IMR-90 (cell line): ENCODE results near the gene OSMR. TPM values are rescaled to one million over a fixed set of nuclear protein-coding genes. Genes with fewer than 3 reads are reported as not detected.

Experiments used
- ATAC-seq: fragments of 200-7000 bp; cut with Tn5 transposase; 2 replicates; pipeline ENCODE4 v1.9.1; 2020; ENCODE audit warnings: low read depth, mild to moderate bottlenecking, moderate library complexity
- BruUV-seq: library from RNA; stranded (reverse); fragments of 400-500 nt; replicated peaks from 2 replicates; lab custom pipeline; 2021; lab: Mats Ljungman, UMichigan
- CTCF ChIA-PET: fragments of 300-600 bp; formaldehyde crosslinking; extraction: SDS; loops from one replicate; lab custom pipeline; 2021; ENCODE audit warnings: antibody characterized with exemption; lab: Yijun Ruan, JAX
- POLR2A ChIA-PET: fragments of 300-600 bp; sonication (Branson Sonifier 250); formaldehyde crosslinking; loops from one replicate; lab custom pipeline; 2022; ENCODE audit warnings: antibody characterized with exemption; ENCODE audit not compliant: unreplicated experiment; lab: Charles Lee
- DNase-seq: peaks from one replicate; pipeline ENCODE4 v3.0.0; 2013
- H2AFZ ChIP-seq: replicated peaks from 2 replicates; pipeline ENCODE3; 2013; ENCODE audit warnings: low read length, mild to moderate bottlenecking; ENCODE audit not compliant: poor library complexity
- H2AK5ac ChIP-seq: 2 replicates; pipeline ENCODE4 v1.6.1; 2013; ENCODE audit warnings: low read depth, low read length, inconsistent platforms
- H2AK9ac ChIP-seq: replicated peaks from 2 replicates; pipeline ENCODE3; 2013; ENCODE audit warnings: mild to moderate bottlenecking, low read depth, low read length, moderate library complexity; ENCODE audit not compliant: poor library complexity
- H2BK120ac ChIP-seq: 2 replicates; pipeline ENCODE4 v1.6.1; 2013; ENCODE audit warnings: low read depth, low read length, inconsistent platforms
- H2BK15ac ChIP-seq: 3 replicates; pipeline ENCODE4 v1.6.1; 2013; ENCODE audit warnings: low read depth, low read length, inconsistent platforms
- H2BK20ac ChIP-seq: 2 replicates; pipeline ENCODE4 v1.6.1; 2013; ENCODE audit warnings: low read depth, mild to moderate bottlenecking, inconsistent platforms, low read length, moderate library complexity
- H2BK5ac ChIP-seq: 2 replicates; pipeline ENCODE4 v1.6.1; 2013; ENCODE audit warnings: mild to moderate bottlenecking, low read depth, low read length, inconsistent platforms; ENCODE audit not compliant: poor library complexity, severe bottlenecking
- H3K14ac ChIP-seq: replicated peaks from 2 replicates; pipeline ENCODE4 v1.6.1; 2013; ENCODE audit warnings: low read depth, low read length, inconsistent platforms
- H3K18ac ChIP-seq: 2 replicates; pipeline ENCODE4 v1.6.1; 2013; ENCODE audit warnings: low read depth, low read length, control low read depth
- H3K23ac ChIP-seq: 2 replicates; pipeline ENCODE4 v1.6.1; 2013; ENCODE audit warnings: low read depth, low read length, inconsistent platforms
- H3K27ac ChIP-seq: 2 replicates; pipeline ENCODE4 v1.5.1; 2013; ENCODE audit warnings: mild to moderate bottlenecking, control low read depth, low read length; ENCODE audit not compliant: insufficient read depth
- H3K27me3 ChIP-seq: 2 replicates; pipeline ENCODE4 v1.6.1; 2013; ENCODE audit warnings: low read length; ENCODE audit not compliant: control insufficient read depth, insufficient read depth
- H3K36me3 ChIP-seq: 2 replicates; pipeline ENCODE4 v1.6.1; 2013; ENCODE audit warnings: low read length, mixed read lengths; ENCODE audit not compliant: control insufficient read depth, insufficient read depth
- H3K4ac ChIP-seq: 2 replicates; pipeline ENCODE4 v1.6.1; 2013; ENCODE audit warnings: low read depth, low read length, inconsistent platforms
- H3K4me1 ChIP-seq: 2 replicates; pipeline ENCODE4 v1.6.1; 2013; ENCODE audit warnings: low read length, mixed read lengths; ENCODE audit not compliant: control insufficient read depth, insufficient read depth
- H3K4me2 ChIP-seq: 2 replicates; pipeline ENCODE4 v1.6.1; 2013; ENCODE audit warnings: low read depth, mild to moderate bottlenecking, control low read depth, low read length, moderate library complexity
- H3K4me3 ChIP-seq: 2 replicates; pipeline ENCODE4 v1.5.1; 2013; ENCODE audit warnings: low read depth, mild to moderate bottlenecking, control low read depth, low read length, moderate library complexity; ENCODE audit not compliant: insufficient read depth
- H3K56ac ChIP-seq: 2 replicates; pipeline ENCODE4 v1.6.1; 2013; ENCODE audit warnings: low read length, inconsistent platforms; ENCODE audit not compliant: insufficient read depth; ENCODE audit errors: extremely low read depth
- H3K79me1 ChIP-seq, 2 experiments: 2 replicates each; pipeline ENCODE4 v1.6.1; 2013; ENCODE audit warnings: low read length in 2 of 2, inconsistent platforms in 1 of 2, low read depth in 1 of 2
- H3K9ac ChIP-seq: 2 replicates; pipeline ENCODE4 v1.6.1; 2013; ENCODE audit warnings: low read depth, low read length, control low read depth
- H3K9me1 ChIP-seq: 2 replicates; pipeline ENCODE4 v1.6.1; 2013; ENCODE audit warnings: low read length, inconsistent platforms; ENCODE audit not compliant: insufficient read depth
- H3K9me3 ChIP-seq: 2 replicates; pipeline ENCODE4 v1.6.1; 2013; ENCODE audit warnings: low read length; ENCODE audit not compliant: control insufficient read depth, insufficient read depth
- H4K20me1 ChIP-seq: 2 replicates; pipeline ENCODE4 v1.6.1; 2013; ENCODE audit warnings: low read length, inconsistent platforms; ENCODE audit not compliant: insufficient read depth
- H4K5ac ChIP-seq: 2 replicates; pipeline ENCODE4 v1.6.1; 2013; ENCODE audit warnings: mild to moderate bottlenecking, low read depth, low read length, control low read depth
- H4K8ac ChIP-seq, 2 experiments: 2 replicates each; pipeline ENCODE4 v1.6.1; 2013; ENCODE audit warnings: low read depth in 2 of 2, low read length in 2 of 2, control low read depth in 1 of 2, inconsistent platforms in 1 of 2
- H4K91ac ChIP-seq: 2 replicates; pipeline ENCODE4 v1.6.1; 2013; ENCODE audit warnings: low read depth, low read length, inconsistent platforms; ENCODE audit not compliant: insufficient read depth
- CEBPB ChIP-seq: IDR thresholded peaks from 2 replicates; pipeline ENCODE4 v1.6.1; 2012; ENCODE audit warnings: low read depth, low read length, improper control_type of control experiment
- MAZ ChIP-seq: IDR thresholded peaks from 2 replicates; pipeline ENCODE4 v1.6.1; 2012; ENCODE audit warnings: low read depth, mild to moderate bottlenecking, low read length, improper control_type of control experiment, moderate library complexity, borderline replicate concordance
- MXI1 ChIP-seq: IDR thresholded peaks from 2 replicates; pipeline ENCODE4 v1.6.1; 2012; ENCODE audit warnings: low read depth, mild to moderate bottlenecking, low read length, moderate library complexity, borderline replicate concordance
- NFE2L2 ChIP-seq: fragments of 150-350 bp; IDR thresholded peaks from 2 replicates; pipeline ENCODE4 v1.6.1; 2016; ENCODE audit warnings: low read depth, mild to moderate bottlenecking, low read length
- RFX5 ChIP-seq: IDR thresholded peaks from 2 replicates; pipeline ENCODE4 v1.8.0; 2012; ENCODE audit warnings: low read depth, mild to moderate bottlenecking, low read length, moderate library complexity
- WGBS, 2 experiments: methylation state at CpG; one replicate each; pipeline versions ENCODE4 v1.1.5 to v1.1.7; 2013; ENCODE audit warnings: missing lambda C conversion rate in 2 of 2; ENCODE audit not compliant: insufficient read length in 1 of 2; ENCODE audit errors: extremely low coverage in 2 of 2; 5-methylcytosine and 5-hydroxymethylcytosine counted together
- dilution Hi-C: fragments of 300-500 bp; cut with HindIII; formaldehyde crosslinking; loops from one replicate; pipeline ENCODE4 v1.14.3; 2018; ENCODE audit warnings: low sequenced_read_pairs; ENCODE audit not compliant: unreplicated experiment
- in situ Hi-C: fragments of 300-500 bp; cut with MboI; formaldehyde crosslinking; loops from 3 replicates; pipeline ENCODE4 v1.14.3; 2019; ENCODE audit warnings: low sequenced_read_pairs, inconsistent platforms, mixed read lengths
- intact Hi-C: fragments of 100-400 bp; cut with micrococcal nuclease; formaldehyde crosslinking; loops from 2 replicates; pipeline ENCODE4 v1.10.0; 2022
- polyA plus RNA-seq, 3 experiments: library from polyadenylated mRNA; depleted of rRNA; stranded (reverse); fragments of >200 nt; gene quantifications; 2 replicates each; pipeline ENCODE4 v1.2.3, GENCODE V29; 2012; ENCODE audit warnings: low replicate concordance in 1 of 3
- total RNA-seq: library from RNA; depleted of rRNA; stranded (reverse); fragments of >200 nt; gene quantifications from 2 replicates; pipeline ENCODE4 v1.2.3, GENCODE V29; 2012
- TF ChIP-seq, protein P1 (sequence below): fragments of 150-350 bp; IDR thresholded peaks from 2 replicates; pipeline ENCODE4 v1.6.1; 2017; ENCODE audit warnings: mild to moderate bottlenecking, antibody characterized with exemption, low read length, low read depth

The OSMR gene
- total and polyA plus RNA-seq, 2 of the 4 experiments (the other 2 are of a cell fraction): 41.6 to 48.7 TPM

DNA sequence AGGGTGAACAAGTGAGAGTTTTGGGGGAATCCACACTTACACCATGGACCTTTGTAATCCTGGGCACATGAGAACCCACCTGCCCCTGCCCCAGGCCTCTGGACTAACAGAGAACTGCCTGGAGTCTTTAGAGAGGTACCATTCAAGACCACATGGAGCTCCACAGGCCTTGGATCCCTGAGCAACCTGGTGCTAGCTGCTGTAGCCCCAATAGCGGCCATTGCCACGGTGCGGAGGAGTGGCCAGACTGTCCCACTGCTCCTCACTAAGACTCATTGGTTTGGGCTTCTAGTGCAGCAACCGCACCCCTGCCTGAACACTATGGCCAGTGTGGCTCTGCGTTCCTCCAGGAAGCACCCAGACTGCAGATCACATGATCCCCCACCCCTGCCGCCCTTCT lies 45.8 kb downstream of the OSMR start:
- H3K9ac ChIP-seq: no peak overlapping the region
- no peak overlapping the region for H4K91ac ChIP-seq
- H3K4ac ChIP-seq: no peak overlapping the region
- no peak overlapping the region for H4K8ac ChIP-seq
- no peaks in the 10 kb centered on the region for H3K4me1 ChIP-seq
- H3K14ac ChIP-seq: no peak overlapping the region
- no peak for DNase-seq
- no peak overlapping the region for H2AK5ac ChIP-seq
- ChIA-PET POLR2A (no interaction called here), CTCF (no interaction called here)
- H2AFZ ChIP-seq: peak overlapping the region; percentile 21
- H3K27ac ChIP-seq: no peak overlapping the region
- H2BK20ac ChIP-seq: no peak overlapping the region
- no peak overlapping the region for H3K23ac ChIP-seq
- no peak overlapping the region for H3K4me3 ChIP-seq
- 98% methylated on average over 4 of the region's 6 CpGs; no CpG with 5 or more reads in 1 of the 2 experiments for WGBS, 2 experiments
- H2AK9ac ChIP-seq: peak overlapping the region; percentile 5
- no peak overlapping the region for H3K4me2 ChIP-seq
- H2BK5ac ChIP-seq: no peak overlapping the region
- peaks cover 3% of the 10 kb centered on the region; the same call in 1 of the 2 replicates for H3K9me1 ChIP-seq
- no peak overlapping the region for H2BK120ac ChIP-seq
- H3K79me1 ChIP-seq: peaks cover 10 to 18% of the 10 kb centered on the region in 2 experiments; a peak in 2 of 4 replicates
- H3K9me3 ChIP-seq: no peaks in the 10 kb centered on the region
- dilution Hi-C loops: no loop called here
- H2BK15ac ChIP-seq: no peak overlapping the region
- H3K18ac ChIP-seq: no peak overlapping the region
- TF ChIP-seq NFE2L2 (no peak), MXI1 (no peak), MAZ (no peak), RFX5 (no peak), CEBPB (no peak)
- TF ChIP-seq, protein P1, sequence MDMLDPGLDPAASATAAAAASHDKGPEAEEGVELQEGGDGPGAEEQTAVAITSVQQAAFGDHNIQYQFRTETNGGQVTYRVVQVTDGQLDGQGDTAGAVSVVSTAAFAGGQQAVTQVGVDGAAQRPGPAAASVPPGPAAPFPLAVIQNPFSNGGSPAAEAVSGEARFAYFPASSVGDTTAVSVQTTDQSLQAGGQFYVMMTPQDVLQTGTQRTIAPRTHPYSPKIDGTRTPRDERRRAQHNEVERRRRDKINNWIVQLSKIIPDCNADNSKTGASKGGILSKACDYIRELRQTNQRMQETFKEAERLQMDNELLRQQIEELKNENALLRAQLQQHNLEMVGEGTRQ: no peak
- H3K27me3 ChIP-seq: no peaks in the 10 kb centered on the region
- H3K56ac ChIP-seq: no peak overlapping the region
- ATAC-seq: no peak
- intact Hi-C loops: no loop called here
- no peak overlapping the region for H4K5ac ChIP-seq
- peaks cover 31% of the 10 kb centered on the region for H3K36me3 ChIP-seq
- no TSS peak for BruUV-seq
- peaks cover 4% of the 10 kb centered on the region; the same call in 1 of the 2 replicates for H4K20me1 ChIP-seq
- in situ Hi-C loops: no loop called here
